ENCODE measurements around the gene ZSWIM4. TPM values are rescaled to one million over a fixed set of nuclear protein-coding genes. Genes with fewer than 3 reads are reported as not detected.

The ZSWIM4 gene
- total and polyA plus RNA-seq, 10 of the 15 experiments (the other 5 are each of a cell fraction or from before 2014, with no cell fraction given) = 0.73 to 11.1 (median 1.8) TPM; not detected in 2

GRCh38 chr19:13830114-13830740 is 35.0 kb downstream of the ZSWIM4 start:
- no peak for TF ChIP-seq IKZF2 (IDR thresholded peaks at IDR 0.05)
- Histone ChIP-seq H3K4me3 (no peak overlapping the region), H2AFZ (ENCODE audit: control insufficient read depth, low read depth, low read length) (no peak overlapping the region), H3K79me2 (ENCODE audit: control insufficient read depth, insufficient read depth, low read length) (no peaks in the 10 kb centered on the region; the same call in none of the 2 replicates), H3K27ac (ENCODE audit: control insufficient read depth, insufficient read depth) (no peak overlapping the region), H4K20me1 (ENCODE audit: control insufficient read depth, insufficient read depth) (no peaks in the 10 kb centered on the region), H3K9me3 (replicated peaks; ENCODE audit: control insufficient read depth, insufficient read depth, low read length) (no peaks in the 10 kb centered on the region), H3K9ac (ENCODE audit: control insufficient read depth, insufficient read depth, low read length) (no peak overlapping the region), H3K4me2 (ENCODE audit: control insufficient read depth, insufficient read depth) (no peak overlapping the region), H3K27me3 (replicated peaks in 1 of 2; ENCODE audit: control insufficient read depth in 2 of 2, insufficient read depth in 2 of 2, low read length in 1 of 2) (no peaks in the 10 kb centered on the region), H3K36me3 (ENCODE audit: control insufficient read depth in 2 of 2, insufficient read depth in 2 of 2, low read length in 1 of 2) (no peaks in the 10 kb centered on the region), H3K4me1 (ENCODE audit: control insufficient read depth, insufficient read depth, low read length) (peaks cover 9% of the 10 kb centered on the region)
- WGBS (ENCODE audit: insufficient coverage, insufficient replicate concordance, low lambda C conversion rate, missing lambda C conversion rate) = 96% methylated on average over 47 of the region's 47 CpGs
- BruUV-seq (replicated peaks) = no TSS peak
- POLR2A ChIA-PET = no interaction called here
- ATAC-seq (no peak), DNase-seq (ENCODE audit: low read depth, low spot score) (no peak), FAIRE-seq (no peak)
- SMC1A ChIA-PET (ENCODE audit: uncharacterized antibody, unreplicated experiment) = no interaction called here
- in situ Hi-C loops (cut with MboI) = no loop called here
- intact Hi-C loops (cut with micrococcal nuclease; ENCODE audit: unreplicated experiment) = no loop called here
- CTCF ChIA-PET = no interaction called here
- RAD21 ChIA-PET (ENCODE audit: unreplicated experiment) = no interaction called here

- H3K4me1 ChIP-seq (ENCODE audit: control insufficient read depth, insufficient read depth, low read length) = peaks cover 13% of the 10 kb centered on the region
- H3K27me3 ChIP-seq (replicated peaks in 1 of 2; ENCODE audit: control insufficient read depth in 2 of 2, insufficient read depth in 2 of 2, low read length in 1 of 2) = no peaks in the 10 kb centered on the region
- H3K9ac ChIP-seq (ENCODE audit: control insufficient read depth, insufficient read depth, low read length) = no peak overlapping the region
- in situ Hi-C loops (cut with MboI) = no loop called here
- ATAC-seq (no peak), FAIRE-seq (no peak), DNase-seq (ENCODE audit: low read depth, low spot score) (no peak)
- peaks cover 0 to under 1% of the 10 kb centered on the region in 2 experiments; a peak in 1 of 4 replicates for H3K36me3 ChIP-seq (ENCODE audit: control insufficient read depth in 2 of 2, insufficient read depth in 2 of 2, low read length in 1 of 2)
- POLR2A ChIA-PET = no interaction called here
- no peaks in the 10 kb centered on the region; the same call in none of the 2 replicates for H3K79me2 ChIP-seq (ENCODE audit: control insufficient read depth, insufficient read depth, low read length)
- no peak overlapping the region for H3K4me2 ChIP-seq (ENCODE audit: control insufficient read depth, insufficient read depth)
- H4K20me1 ChIP-seq (ENCODE audit: control insufficient read depth, insufficient read depth) = no peaks in the 10 kb centered on the region
- H2AFZ ChIP-seq (ENCODE audit: control insufficient read depth, low read depth, low read length) = no peak overlapping the region
- BruUV-seq (replicated peaks) = no TSS peak
- SMC1A ChIA-PET (ENCODE audit: uncharacterized antibody, unreplicated experiment) = no interaction called here
- no peak overlapping the region for H3K27ac ChIP-seq (ENCODE audit: control insufficient read depth, insufficient read depth)
- RAD21 ChIA-PET (ENCODE audit: unreplicated experiment) = no interaction called here
- intact Hi-C loops (cut with micrococcal nuclease; ENCODE audit: unreplicated experiment) = no loop called here
- CTCF ChIA-PET = no interaction called here
- H3K9me3 ChIP-seq (replicated peaks; ENCODE audit: control insufficient read depth, insufficient read depth, low read length) = no peaks in the 10 kb centered on the region
- WGBS (ENCODE audit: insufficient coverage, insufficient replicate concordance, low lambda C conversion rate, missing lambda C conversion rate) = 92% methylated on average over 28 of the region's 32 CpGs
- no peak overlapping the region for H3K4me3 ChIP-seq
- no peak for TF ChIP-seq CEBPZ (IDR thresholded peaks at IDR 0.05; ENCODE audit: low read depth, low read length)
- no peak for TF ChIP-seq ESRRA (IDR thresholded peaks at IDR 0.05; ENCODE audit: low read length)
- no peak for TF ChIP-seq E4F1 (IDR thresholded peaks at IDR 0.05; ENCODE audit: borderline replicate concordance, partially characterized antibody)
- no peak for TF ChIP-seq CHD4 (IDR thresholded peaks at IDR 0.05)
- no peak for TF ChIP-seq NR2C2 (IDR thresholded peaks at IDR 0.05; ENCODE audit: borderline replicate concordance, control insufficient read depth, insufficient read length, low read depth)
- TF ChIP-seq SREBF2 (IDR thresholded peaks at IDR 0.05; ENCODE audit: low read length) = no peak
- TF ChIP-seq TCF3 (IDR thresholded peaks at IDR 0.05; ENCODE audit: borderline replicate concordance, insufficient read depth, low read depth, low read length) = no peak
- no peak for TF ChIP-seq NRF1 (conservative IDR thresholded peaks at IDR 0.05; ENCODE audit: low read depth, low read length)
Measured at GRCh38 chr19:13830741-13831536, 35.7 kb downstream of the ZSWIM4 start.

All from GM12878 (cell line).